SK-N-DZ (cell line): ENCODE results near the gene GAPDH.
"Not testable (repeated sequence)": the region's sequence is repeated elsewhere in the genome, so short reads cannot be mapped to it uniquely, and the experiment has no call there.

Experiments
- DNase-seq: peaks from one replicate; pipeline ENCODE4 v3.0.0-alpha.2; 2015; ENCODE audit warnings: low spot score
- small RNA-seq, 2 experiments: library from RNA; depleted of rRNA; stranded (forward); fragments of <200 nt; gene quantifications; one replicate each; pipeline ENCODE3, GENCODE V24; 2014

GAPDH gene

DNA sequence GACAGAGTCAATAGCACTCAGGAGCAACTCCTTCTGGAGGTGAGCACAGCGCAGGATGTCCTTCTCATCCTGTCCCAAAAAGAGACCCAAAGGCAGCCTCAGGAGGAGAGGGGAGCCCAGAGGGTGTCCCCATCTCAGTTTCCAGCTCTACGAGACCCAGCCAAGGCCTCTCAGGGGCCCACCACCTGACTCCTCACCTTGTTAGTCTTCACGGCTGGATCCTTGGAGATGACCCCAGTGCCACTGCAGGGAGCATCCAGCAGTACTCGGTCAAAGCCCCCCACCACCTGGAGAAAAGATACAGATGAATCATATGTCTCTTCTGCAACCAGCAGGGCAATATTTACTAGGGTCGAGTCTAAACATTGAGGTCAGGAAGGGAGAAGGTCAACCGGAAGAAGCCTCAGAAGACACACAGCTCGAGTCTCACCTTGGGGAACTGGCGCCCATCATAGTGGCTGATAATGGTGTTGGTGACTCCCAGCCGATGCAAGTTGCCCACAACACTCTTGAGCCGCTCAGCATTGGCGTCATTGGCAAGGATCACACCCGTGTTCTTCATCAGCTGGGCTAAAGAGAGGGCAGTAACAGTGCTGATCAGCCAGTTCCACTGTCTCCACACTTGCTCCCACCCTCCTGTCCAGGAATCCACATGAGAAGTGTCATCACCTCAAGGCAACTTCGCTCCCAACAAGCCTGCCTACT, 26.3 kb downstream of the GAPDH start:
- DNase-seq: no peak

DNA sequence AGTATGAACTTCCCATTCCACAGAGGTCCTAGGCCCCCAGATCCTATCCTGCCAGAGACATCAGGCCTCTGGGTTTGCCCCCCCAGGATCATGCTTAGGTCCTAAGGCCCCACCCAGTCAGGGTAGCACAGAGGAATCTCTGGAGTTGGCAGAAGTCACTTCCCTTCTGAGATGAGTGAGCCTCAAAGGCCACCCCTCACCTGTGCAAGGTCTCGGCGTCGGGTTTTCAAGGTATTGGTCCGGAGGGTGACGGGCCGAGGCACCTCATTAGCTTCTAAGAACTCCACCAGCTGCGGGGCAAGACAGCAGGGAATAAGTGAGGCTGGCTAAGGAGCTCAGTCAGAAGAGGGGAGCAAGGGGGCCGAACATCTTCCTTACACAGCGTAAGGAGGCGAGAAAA, 28.6 kb downstream of the GAPDH start:
- DNase-seq: no peak

DNA sequence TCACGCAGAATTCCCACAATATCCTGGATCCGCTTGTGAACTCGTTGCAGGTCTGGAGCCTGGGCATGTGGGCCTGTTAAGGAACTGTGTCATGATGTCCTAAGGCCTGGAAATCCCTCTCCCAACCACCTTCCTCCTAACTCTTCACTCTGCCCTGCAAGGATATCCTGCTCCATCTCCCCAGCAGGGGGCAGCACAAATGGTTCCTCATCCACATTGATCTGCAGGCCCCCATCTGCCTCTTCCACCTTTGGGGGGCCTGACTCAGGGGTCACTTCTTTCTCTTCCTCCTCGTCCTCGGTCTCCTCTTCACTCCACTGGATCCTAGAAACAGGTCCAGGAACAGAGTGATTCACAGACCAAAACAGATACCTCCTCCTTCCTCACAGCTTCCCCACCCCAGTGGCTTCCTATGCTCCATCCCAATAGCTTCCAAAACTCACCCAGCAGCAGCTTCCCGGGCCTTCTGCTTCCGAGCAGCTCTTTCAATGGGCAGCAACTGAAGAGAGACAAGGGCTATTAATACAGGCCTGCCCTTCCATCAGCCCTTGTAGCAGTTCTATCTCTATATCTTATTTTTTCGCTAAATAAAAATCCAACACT, 29.2 kb downstream of the GAPDH start:
- DNase-seq: peak; percentile 72

DNA sequence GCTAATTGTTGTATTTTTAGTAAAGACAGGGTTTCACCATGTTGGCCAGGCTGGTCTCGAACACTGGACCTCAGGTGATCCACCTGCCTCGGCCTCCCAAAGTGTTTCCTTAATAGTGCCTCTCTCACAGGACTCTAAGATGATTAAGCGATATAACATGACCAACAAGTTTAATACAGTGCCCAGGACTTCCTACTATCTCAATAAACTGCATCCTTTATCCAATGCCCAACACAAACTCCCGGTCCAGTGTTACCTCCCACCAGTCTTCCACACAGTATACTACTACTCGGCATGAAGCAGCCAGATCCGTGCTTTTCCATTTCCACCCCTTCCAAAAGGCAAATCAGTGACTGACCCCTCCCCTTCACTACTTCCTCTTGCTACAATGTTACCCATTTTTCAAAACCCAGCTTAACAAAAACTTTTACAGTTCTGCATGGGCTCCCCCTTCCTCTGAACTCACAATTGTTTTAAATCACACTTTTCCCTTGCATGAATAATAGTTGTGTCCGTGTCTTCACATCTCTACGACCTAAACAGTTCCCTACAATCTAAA, 32.9 kb downstream of the GAPDH start:
- no peak for DNase-seq

DNA sequence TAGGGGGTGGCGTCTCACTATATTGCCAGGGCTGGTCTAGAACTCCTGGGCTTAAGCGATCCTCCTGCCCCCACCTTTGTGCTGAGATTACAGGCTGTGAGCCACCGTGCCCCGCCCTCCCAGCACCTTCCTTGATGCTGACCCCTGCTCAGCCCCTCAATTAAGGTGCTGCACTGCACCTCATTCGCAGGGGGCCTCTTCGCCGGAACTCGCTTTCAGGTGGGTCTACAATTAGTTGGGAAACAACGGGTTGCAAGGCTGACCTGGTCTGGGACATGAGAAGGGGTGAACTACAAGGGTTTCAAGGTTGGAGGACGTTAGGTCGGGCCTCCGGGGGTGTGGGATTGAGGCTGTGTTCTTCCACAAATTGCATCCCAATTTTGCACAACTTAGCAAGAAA, 35.0 kb downstream of the GAPDH start:
- no peak for DNase-seq

DNA sequence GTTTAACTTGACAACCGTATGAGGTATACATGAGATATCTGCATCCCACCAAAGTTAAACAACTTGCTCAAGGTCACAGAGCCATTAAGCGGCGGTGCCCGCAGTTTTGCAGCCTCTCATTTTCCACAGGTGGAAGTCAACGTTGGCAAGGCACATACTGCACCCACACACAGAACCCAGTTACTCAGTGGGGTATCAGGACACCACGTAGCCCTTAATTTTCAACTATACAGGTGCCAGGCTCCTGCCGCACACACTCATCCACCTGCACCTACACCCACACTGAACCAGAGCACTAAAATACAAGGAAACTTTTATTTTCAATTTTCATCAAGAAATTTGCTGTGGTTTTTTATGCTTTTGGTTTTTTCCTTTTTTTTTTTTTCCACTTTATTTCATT, 35.5 kb downstream of the GAPDH start:
- no peak for DNase-seq

DNA sequence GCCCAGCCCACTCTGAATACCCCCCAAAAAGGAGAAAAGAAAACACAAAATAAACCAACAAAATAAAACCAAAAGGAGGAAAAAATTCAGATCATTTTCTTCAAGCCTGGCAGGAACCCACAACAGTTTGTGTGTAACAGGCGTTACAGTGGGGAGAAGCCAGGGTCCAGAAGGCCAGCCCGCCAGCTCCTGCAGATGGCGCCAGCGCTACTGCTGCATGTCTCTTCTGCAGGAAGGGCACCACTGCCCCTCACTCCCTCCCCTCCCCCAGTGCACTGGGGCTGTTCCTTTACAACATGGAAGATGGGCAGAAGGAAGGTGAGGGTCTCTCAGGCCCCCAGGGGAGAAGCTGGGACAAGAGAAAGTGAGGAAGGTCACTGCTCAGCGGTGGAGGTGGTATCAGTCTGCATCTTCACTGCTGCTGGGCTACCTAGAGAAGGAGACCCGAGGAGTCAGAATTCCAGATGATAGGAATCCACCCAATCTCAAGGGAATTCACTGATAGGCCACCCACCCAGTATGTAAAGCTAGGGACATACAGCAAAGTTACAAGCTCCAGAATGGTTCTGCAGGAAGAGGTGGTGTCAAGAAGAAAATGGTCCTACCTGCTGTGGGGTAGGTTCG, 36.1 kb downstream of the GAPDH start:
- DNase-seq: peak; percentile 65

DNA sequence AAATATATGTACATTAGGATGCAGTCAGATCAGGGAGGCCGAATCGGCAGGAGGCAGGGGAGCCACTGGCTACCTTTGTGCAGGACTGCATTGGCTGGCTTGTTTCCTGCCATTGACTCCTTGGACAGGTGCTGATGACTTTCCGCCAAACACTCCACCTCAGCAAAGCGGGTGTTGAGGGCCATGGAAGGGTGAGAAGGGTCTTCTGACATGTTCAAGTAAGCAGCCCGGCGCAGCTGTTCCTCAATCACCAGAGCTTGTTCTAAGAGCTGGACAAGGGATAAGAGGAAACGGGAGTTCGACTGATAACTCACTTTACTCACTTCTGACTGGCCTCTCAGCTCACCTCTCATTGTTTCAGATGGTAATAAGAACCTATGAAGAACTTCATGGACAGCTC, 38.7 kb downstream of the GAPDH start:
- DNase-seq: no peak

DNA sequence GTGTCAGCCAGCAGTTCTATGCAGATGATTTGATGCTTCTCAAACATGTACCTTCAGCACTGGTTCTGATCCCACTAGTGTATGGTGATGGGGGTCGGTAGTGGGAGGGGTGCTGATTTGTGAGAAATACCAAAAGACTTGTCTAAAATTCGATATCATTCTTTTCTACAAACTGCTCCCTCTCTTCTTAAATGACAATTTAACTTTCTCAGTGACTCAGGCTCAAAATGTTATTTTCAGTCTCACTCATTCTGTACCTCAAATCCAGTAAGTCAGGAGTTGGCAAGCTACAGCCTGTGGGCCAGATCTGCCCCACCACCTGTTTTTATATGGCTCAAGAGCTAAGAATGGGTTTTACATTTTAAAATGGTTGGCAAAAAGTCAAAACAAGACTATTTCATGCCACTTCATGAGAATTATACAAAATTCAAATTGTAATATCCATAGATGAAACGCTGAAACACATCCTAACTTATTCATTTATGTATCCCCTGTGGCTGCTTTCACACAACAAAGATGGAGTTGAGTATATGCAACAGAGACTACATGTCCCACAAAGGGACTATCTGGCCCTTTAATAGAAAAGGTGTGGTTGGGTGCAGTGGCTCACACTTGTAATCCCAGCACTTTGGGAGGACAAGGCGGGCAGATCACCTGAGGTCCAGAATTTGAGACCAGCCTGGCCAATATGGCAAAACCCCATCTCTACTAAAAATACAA, 40.4 kb downstream of the GAPDH start:
- DNase-seq: no peak

DNA sequence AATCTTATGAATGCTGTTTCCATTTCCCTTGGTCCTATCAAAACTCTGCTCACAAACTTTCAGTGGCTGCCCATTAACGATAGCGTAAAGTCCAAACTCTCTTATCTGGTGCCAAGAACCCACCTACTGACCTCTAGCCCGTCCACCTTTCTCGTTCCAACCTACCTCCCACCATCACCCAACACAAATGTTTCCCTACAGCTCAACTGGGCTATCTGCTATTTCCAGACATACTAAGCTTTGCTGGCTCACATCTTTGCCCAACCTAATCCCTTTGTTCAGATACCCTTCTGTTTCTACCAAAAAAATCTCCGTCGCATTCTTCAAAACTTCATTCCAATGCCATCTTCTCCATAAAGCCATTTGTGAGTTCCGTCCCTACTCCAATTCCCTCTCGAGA, 41.3 kb downstream of the GAPDH start:
- no peak for DNase-seq

DNA sequence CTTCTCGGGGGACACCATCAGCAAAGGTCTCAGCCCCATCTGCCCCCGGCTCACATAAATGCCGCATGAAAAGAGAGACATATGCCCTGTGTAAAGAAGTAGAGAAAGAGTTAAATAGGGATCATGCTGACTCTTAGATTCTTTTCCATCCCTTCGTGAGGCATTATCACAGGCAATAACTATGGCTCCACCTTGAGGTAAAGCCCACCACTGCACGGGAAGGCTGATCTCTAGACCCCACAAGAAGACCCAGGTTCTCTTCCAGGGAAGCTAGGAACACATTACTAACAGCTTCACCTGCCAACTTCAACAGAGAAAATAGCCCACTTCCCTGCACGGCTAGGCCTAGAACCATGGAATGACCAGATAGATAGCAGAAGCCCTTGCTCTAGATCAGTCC, 47.9 kb downstream of the GAPDH start:
- no peak for DNase-seq

DNA sequence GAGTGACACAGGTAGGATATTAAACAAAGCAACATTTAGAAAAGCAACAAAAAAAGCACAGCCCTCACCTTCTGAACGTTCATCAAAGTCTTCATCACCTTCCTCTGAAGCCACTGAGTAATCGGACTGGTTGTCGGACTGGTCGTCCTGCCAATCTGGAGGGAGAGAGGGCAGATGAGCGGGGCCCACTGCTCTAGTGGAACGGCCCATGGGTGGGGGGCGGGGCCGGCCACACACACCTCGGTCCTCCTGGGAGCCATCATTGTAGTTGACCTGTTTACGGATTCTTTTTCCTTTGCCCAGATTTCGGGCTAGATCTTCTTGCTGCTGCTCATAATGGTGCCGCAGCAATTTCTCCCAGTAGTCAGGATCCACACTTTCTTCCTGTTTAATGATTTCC, 48.6 kb downstream of the GAPDH start:
- DNase-seq: no peak

DNA sequence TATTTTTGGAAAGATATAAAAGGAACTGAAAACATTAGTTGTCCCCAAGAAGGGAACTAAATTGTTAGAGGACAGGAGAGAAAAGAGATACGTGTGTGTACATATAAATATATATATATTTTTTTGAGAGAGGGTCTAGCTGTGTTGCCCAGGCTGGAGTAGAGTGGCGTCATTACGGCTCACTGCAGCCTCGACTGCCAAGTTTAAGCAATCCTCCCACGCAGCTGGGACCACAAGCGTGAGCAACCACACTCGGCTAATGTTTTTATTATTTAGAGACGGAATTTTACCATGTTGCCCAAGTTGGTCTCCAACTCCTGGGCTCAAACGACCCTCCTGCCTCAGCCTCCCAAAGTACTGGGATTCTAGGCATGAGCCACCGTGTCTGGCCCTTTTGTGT, 50.0 kb downstream of the GAPDH start:
- DNase-seq: no peak

DNA sequence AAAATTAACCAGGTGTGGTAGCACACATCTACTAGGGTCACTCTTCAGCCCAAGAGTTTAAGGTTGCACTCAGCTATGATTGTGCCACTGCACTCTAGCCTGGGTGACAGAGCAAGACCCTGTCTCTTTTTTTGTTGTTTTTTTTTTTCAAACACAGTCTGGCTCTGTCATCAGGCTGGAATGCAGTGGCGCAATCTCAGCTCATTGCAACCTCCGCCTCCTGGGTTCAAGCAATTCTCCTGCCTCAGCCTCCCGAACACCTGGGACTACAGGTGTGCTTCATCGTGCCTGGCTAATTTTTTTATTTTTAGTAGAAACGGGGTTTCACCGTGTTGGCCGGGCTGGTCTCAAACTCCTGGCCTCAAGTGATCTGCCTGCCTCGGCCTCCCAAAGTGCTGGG, 52.3 kb downstream of the GAPDH start:
- not testable (repeated sequence) for DNase-seq

Small RNAs within 50 kb of the gene (small RNA-seq; reads per million reads assigned to genes)
- gene SCARNA11: 128 to 200 reads per million in 2 experiments
